Measurements from ENCODE around the gene SDSL.

DNA sequence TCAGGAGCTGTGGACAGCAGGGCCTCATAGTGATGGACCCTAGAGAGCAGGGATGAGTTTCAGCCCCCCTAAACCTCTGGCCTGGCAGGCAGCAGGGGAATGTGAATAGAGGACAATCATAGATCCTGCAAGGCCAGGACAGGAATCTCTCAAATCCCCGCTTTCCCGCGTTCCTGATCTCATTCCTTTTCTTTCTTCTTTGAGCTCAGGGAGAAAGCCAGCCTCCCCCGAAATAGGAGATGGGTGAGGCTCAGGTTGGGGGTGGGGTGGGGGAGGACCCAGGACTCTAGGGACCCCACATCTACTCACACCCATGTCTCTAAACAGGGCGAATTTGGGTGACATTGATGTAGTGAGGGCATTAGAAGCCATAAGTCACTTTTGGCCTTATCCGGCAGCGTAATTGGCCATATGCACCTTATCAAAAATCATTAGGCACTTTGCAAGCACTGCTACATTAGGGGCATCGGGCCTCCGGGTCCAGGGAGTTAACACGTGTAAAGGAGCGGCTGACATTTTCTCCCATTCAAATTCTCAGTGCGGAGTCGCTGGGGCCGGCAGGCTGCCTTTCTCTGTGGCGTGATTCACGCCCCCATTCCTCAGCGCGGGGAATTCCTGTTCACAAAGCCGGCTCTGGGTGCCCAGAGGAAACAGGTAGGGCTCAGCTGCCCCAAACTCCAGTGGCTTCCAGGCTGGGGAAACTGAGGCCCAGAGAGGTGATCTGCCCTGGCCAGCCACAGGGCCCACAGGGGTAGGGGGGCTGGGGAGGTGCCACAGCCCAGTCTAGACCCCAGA, 48.0 kb downstream of the SDSL start:
- TF ChIP-seq, protein P1, sequence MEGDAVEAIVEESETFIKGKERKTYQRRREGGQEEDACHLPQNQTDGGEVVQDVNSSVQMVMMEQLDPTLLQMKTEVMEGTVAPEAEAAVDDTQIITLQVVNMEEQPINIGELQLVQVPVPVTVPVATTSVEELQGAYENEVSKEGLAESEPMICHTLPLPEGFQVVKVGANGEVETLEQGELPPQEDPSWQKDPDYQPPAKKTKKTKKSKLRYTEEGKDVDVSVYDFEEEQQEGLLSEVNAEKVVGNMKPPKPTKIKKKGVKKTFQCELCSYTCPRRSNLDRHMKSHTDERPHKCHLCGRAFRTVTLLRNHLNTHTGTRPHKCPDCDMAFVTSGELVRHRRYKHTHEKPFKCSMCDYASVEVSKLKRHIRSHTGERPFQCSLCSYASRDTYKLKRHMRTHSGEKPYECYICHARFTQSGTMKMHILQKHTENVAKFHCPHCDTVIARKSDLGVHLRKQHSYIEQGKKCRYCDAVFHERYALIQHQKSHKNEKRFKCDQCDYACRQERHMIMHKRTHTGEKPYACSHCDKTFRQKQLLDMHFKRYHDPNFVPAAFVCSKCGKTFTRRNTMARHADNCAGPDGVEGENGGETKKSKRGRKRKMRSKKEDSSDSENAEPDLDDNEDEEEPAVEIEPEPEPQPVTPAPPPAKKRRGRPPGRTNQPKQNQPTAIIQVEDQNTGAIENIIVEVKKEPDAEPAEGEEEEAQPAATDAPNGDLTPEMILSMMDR (IDR thresholded peaks at IDR 0.05), result no peak
- no peak for TF ChIP-seq POLR2A (IDR thresholded peaks at IDR 0.05)
